DMS 273 treated with DMSO at 0.1 percent for 48 hours (cell line): ENCODE data around the gene CCDC192.
A peak's percentile ranks its signal among the peaks of the same experiment; 100 is the strongest.
"Not testable (repeated sequence)": the region's sequence is repeated elsewhere in the genome, so short reads cannot be mapped to it uniquely, and the experiment has no call there.

Experiments
- DNase-seq: peaks from one replicate; lab custom pipeline; 2025; lab: John Stamatoyannopoulos, UW

The CCDC192 gene

GRCh38 chr5:127847641-127848040 is 144.4 kb downstream of the CCDC192 start:
- DNase-seq: not testable (repeated sequence)

GRCh38 chr5:127848098-127848497 is 144.9 kb downstream of the CCDC192 start:
- no peak for DNase-seq

GRCh38 chr5:127849408-127849807 is 146.2 kb downstream of the CCDC192 start:
- no peak for DNase-seq

- DNase-seq: no peak
Measured at GRCh38 chr5:127849891-127850290, 146.7 kb downstream of the CCDC192 start.

DNA sequence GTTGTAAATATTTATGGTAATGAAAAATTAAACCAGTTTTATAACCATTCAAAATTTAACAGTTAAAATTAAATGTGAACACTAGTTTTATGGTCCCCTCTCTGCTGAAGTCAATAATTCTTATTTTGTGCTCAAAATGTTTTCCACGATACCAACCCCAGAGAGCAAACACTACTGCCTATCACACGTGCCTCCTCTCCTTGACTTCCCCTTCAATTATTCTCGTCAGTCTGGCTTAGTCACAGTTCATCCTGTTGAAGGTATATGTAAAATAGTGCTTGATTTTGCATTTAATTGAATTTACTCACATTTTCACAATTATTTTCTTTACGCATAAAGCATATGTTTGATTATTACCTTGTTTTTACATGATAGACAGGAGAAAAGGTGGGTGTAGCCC is 148.8 kb downstream of the CCDC192 start:
- no peak for DNase-seq

- no peak for DNase-seq
Measured at GRCh38 chr5:127854520-127854919, 151.3 kb downstream of the CCDC192 start.

GRCh38 chr5:127856292-127856691 is 153.1 kb downstream of the CCDC192 start:
- no peak for DNase-seq

DNA sequence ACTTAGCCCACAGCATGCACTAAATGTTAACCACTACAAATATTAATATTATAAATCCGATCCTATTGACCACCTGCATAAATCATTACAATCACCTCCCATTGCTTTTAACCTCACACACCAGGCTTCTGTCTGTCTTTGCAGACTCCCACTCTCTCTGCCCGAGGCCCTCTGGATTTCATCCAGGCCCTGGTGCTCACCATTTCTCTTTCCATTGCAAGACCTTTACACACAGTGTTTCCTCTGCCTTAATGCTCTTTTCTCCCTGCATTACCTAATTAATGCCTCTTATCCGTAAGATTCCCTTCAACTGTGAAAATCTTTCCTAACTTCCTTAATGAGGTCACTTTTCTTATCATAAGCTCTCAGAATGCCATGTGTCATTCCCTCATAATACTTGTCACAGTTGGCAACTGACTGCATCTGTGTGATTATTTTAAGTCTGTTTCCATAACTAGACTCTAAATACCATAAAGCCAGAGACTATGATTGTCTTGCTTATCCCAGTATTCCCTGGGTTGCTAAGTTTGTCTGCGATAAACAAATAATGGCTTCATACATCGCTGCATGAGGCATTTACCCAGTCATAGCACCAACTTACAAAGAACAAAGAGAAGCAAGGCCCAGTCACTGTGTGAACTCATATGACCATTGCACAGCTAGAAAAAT is 155.1 kb downstream of the CCDC192 start:
- no peak for DNase-seq

DNA sequence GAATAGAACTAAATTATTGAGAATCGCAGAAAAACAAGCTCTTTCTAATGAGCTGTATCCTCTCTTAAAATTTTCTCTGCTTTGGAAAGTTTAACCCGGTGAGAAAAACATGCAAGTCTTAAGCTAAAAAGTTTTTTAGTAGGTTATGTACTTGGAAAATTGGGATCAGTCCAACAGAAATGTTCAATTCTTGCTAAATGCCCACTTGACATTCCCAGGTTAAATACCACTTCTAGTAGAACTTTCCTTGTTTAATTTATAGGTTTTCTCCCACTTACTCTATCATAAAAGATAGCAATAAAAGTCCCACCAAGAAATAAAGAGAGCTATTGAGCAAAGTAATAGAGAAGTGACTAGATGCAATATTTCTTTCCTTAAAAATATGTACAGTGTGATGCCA is 157.1 kb downstream of the CCDC192 start:
- DNase-seq: no peak

GRCh38 chr5:127863161-127863560 is 160.0 kb downstream of the CCDC192 start:
- DNase-seq: no peak

GRCh38 chr5:127863610-127864395 is 160.6 kb downstream of the CCDC192 start:
- no peak for DNase-seq

DNA sequence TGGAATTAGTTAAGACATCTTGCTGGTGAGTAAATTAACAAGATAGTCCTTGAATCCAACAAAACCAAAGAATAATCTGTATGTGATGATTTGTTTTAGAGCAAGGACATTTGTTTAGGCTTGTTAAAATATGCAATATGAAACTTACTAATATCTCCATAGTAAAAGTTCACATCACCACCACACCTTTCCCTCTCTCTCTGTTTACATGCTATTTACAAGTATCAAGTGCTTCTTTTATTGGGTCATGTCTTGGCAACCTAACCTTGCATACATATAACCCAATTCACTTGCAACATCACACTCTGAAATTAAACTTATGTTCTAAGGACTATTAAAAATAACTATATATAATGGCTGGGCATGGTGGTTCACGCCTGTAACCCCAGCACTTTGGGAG is 161.3 kb downstream of the CCDC192 start:
- no peak for DNase-seq

- DNase-seq: no peak
Measured at GRCh38 chr5:127865273-127865672, 162.1 kb downstream of the CCDC192 start.

- DNase-seq: no peak
Measured at GRCh38 chr5:127867022-127867783, 164.0 kb downstream of the CCDC192 start.

DNA sequence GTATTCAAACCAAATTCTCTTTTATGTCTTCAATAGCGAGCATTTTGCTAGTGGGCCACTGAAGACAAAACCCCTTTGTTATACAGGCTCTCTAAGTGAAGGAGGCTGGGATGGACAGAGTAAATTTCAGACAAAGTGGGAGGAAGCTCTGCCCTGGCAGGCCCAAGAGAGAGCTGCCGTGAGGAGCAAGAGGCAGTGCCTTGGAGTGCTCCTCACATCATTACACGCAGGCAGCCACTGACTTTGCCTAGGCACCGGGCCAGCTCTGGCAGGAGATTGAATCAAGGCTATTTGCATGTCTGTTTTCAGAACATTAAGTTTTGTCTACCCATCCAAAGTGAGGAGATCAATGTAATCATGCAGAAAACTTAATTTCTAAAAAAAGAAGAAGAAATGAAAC is 167.7 kb downstream of the CCDC192 start:
- DNase-seq: no peak

- no peak for DNase-seq
Measured at GRCh38 chr5:127871503-127872153, 168.4 kb downstream of the CCDC192 start.

DNA sequence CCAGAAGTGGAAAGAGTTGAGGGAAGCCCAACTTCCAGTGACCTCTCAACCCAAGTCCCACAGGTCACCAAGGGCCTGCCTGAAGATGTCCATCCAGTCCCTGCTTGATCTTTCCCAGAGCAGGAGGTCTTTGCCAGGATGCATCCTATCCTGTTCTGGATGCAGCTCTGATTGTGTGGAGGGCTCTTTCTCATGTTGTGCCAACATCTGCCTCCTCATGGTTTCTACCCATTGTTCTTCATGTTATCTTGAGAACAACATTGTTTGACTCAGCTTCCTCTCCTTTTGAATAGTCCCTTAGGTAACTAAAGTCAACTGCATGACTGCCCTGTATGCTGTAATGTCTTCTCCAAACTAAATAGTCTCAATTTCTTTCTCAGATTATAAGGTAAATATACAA is 169.3 kb downstream of the CCDC192 start:
- no peak for DNase-seq

- DNase-seq: peak; percentile 56
Measured at GRCh38 chr5:127875235-127876021, 172.2 kb downstream of the CCDC192 start.

DNA sequence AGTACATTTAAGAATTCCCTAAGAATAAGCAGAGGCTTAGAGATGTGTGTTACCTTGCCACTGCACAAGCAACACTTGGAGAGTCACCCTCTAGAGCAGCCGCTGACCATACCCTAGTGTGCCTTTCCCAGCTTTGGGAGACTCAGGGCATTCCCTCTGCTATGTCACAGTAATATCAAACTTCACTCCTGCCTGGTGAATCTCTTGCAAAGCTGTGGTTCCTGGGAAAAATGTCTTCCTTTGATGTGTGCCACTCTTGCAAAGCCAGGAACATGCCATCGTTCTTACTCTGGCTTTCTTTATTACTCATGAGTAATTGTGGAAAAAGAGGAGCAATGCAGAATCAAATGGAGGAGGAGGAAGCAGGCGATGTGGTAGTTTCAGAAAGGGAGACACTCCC is 173.2 kb downstream of the CCDC192 start:
- no peak for DNase-seq

GRCh38 chr5:127878174-127878750 is 175.1 kb downstream of the CCDC192 start:
- DNase-seq: peak; percentile 48

- DNase-seq: no peak
Measured at GRCh38 chr5:127884416-127884815, 181.2 kb downstream of the CCDC192 start.
